ENCODE data around the gene CBX2. TPM values are rescaled to one million over a fixed set of nuclear protein-coding genes. Genes with fewer than 3 reads are reported as not detected.

CBX2 gene
- polyA plus RNA-seq, 2 of the 4 experiments (the other 2 are of a cell fraction): 7.4 to 16.4 TPM

DNA sequence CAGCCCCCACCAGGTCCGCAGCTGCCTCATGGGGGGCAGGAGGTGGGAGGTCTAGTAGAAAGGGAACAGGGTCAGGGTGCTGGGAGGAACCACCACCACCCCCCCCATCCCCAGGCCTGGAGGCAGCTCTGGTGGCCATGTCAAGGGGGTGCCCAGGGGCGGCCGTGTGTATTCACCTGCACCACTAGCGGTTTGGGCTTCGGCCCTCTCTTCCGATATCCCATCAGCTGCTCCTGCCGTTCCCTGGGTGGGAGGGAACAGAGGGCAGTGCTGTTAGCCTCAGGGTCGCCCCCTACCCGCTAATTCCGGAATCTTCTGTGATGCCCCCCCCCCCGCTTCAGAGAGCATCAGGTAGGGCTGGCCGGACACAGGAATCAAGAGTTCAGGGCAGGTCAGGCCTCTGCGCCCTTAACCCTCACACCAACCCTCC is 57.5 kb downstream of the CBX2 start:
- Histone ChIP-seq H3K4me3 (no peak overlapping the region), H3K9me3 (no peaks in the 10 kb centered on the region), H3K27ac (peak overlapping the region in 1 of 2 experiments; percentile 95; a peak in 4 of 6 replicates), H3K4me1 (peaks cover 72% of the 10 kb centered on the region), H3K4me2 (peak overlapping the region; percentile 100; the same call in 2 of the 3 replicates)
- ChIA-PET CTCF (interaction anchor here (0.8 to 35.2 kb wide), 22 partner anchors 10 to 239 kb away, joined by 3 to 1281 read pairs (median 6); partner anchors contain the start of genes CBX2 and CBX8), POLR2A (interaction anchor here (0.6 to 3.4 kb wide), 5 partner anchors 24 to 90 kb away, joined by 4 to 60 read pairs (median 8); partner anchors contain the start of gene CBX8)
- TF ChIP-seq RNF2 (IDR thresholded peaks at IDR 0.05; ENCODE audit: borderline replicate concordance, low read depth) (no peak), SREBF2 (IDR thresholded peaks at IDR 0.05) (no peak), EP300 (IDR thresholded peaks at IDR 0.05) (no peak), HOXB5 (CRISPR knock-in tag; IDR thresholded peaks at IDR 0.05) (no peak), PHF8 (IDR thresholded peaks at IDR 0.05; ENCODE audit: borderline replicate concordance, low read depth) (no peak), ZC3H11A (IDR thresholded peaks at IDR 0.05) (no peak), CHD2 (IDR thresholded peaks at IDR 0.05; ENCODE audit: low read length, partially characterized antibody) (no peak), GATA3 (IDR thresholded peaks at IDR 0.05; ENCODE audit: borderline replicate concordance) (no peak), HOXA7 (CRISPR knock-in tag; IDR thresholded peaks at IDR 0.05) (no peak)
- TF ChIP-seq, protein P1, sequence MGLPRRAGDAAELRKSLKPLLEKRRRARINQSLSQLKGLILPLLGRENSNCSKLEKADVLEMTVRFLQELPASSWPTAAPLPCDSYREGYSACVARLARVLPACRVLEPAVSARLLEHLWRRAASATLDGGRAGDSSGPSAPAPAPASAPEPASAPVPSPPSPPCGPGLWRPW (IDR thresholded peaks at IDR 0.05): no peak
- TF ChIP-seq, protein P2, sequence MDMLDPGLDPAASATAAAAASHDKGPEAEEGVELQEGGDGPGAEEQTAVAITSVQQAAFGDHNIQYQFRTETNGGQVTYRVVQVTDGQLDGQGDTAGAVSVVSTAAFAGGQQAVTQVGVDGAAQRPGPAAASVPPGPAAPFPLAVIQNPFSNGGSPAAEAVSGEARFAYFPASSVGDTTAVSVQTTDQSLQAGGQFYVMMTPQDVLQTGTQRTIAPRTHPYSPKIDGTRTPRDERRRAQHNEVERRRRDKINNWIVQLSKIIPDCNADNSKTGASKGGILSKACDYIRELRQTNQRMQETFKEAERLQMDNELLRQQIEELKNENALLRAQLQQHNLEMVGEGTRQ (IDR thresholded peaks at IDR 0.05): no peak
- DNase-seq (ENCODE audit: low read depth in 1 of 2, low spot score in 1 of 2) (no peak), FAIRE-seq (no peak), ATAC-seq (no peak)
- WGBS (ENCODE audit: missing lambda C conversion rate): 81% methylated on average over 10 of the region's 13 CpGs

DNA sequence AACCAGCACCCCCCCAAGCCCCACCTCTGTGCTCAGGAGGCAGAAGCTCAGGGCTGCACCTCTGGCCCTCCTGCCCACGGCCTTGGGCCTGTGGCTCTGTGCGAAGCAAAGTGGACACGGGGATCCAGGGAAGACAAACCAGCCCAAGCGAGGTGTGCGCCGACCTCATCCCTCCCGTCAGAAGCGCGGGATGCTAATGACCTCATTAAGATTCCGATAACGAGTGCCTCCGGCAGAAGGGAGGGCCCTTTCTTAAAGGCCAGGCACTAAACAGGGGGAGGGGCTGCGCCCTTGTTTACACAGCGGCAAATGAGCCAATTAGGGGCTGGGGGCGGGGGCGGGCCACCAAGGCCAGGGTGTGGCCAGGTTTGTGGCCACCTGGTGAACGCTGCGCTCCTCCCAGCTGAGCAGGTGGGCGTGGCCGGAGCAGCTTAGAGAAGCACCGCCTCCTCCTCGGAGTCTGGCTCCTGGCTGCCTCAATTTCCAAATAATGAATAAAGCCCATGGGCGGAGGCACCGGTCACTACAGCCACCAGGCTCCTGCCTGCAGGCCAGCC is 58.1 kb downstream of the CBX2 start:
- no peak for TF ChIP-seq HDAC2 (IDR thresholded peaks at IDR 0.05)
- TF ChIP-seq, protein P2 (IDR thresholded peaks at IDR 0.05): no peak
- TF ChIP-seq HEYL (CRISPR knock-in tag; IDR thresholded peaks at IDR 0.05): no peak
- TF ChIP-seq, protein P3, sequence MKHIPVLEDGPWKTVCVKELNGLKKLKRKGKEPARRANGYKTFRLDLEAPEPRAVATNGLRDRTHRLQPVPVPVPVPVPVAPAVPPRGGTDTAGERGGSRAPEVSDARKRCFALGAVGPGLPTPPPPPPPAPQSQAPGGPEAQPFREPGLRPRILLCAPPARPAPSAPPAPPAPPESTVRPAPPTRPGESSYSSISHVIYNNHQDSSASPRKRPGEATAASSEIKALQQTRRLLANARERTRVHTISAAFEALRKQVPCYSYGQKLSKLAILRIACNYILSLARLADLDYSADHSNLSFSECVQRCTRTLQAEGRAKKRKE (CRISPR knock-in tag; IDR thresholded peaks at IDR 0.05; ENCODE audit: low read depth): no peak
- TF ChIP-seq ESRRA (IDR thresholded peaks at IDR 0.05; ENCODE audit: borderline replicate concordance, low read length): no peak
- TF ChIP-seq, protein P4, sequence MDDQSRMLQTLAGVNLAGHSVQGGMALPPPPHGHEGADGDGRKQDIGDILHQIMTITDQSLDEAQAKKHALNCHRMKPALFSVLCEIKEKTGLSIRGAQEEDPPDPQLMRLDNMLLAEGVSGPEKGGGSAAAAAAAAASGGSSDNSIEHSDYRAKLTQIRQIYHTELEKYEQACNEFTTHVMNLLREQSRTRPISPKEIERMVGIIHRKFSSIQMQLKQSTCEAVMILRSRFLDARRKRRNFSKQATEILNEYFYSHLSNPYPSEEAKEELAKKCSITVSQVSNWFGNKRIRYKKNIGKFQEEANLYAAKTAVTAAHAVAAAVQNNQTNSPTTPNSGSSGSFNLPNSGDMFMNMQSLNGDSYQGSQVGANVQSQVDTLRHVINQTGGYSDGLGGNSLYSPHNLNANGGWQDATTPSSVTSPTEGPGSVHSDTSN (IDR thresholded peaks at IDR 0.05): no peak
- TF ChIP-seq, protein P5, sequence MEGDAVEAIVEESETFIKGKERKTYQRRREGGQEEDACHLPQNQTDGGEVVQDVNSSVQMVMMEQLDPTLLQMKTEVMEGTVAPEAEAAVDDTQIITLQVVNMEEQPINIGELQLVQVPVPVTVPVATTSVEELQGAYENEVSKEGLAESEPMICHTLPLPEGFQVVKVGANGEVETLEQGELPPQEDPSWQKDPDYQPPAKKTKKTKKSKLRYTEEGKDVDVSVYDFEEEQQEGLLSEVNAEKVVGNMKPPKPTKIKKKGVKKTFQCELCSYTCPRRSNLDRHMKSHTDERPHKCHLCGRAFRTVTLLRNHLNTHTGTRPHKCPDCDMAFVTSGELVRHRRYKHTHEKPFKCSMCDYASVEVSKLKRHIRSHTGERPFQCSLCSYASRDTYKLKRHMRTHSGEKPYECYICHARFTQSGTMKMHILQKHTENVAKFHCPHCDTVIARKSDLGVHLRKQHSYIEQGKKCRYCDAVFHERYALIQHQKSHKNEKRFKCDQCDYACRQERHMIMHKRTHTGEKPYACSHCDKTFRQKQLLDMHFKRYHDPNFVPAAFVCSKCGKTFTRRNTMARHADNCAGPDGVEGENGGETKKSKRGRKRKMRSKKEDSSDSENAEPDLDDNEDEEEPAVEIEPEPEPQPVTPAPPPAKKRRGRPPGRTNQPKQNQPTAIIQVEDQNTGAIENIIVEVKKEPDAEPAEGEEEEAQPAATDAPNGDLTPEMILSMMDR (IDR thresholded peaks at IDR 0.05): no peak
- TF ChIP-seq MAFK (IDR thresholded peaks at IDR 0.05; ENCODE audit: partially characterized antibody): no peak
- no peak for TF ChIP-seq RCOR1 (IDR thresholded peaks at IDR 0.05; ENCODE audit: low read depth, low read length)
- no peak for TF ChIP-seq FOSB (CRISPR knock-in tag; IDR thresholded peaks at IDR 0.05)
- no peak for TF ChIP-seq PHF8 (IDR thresholded peaks at IDR 0.05; ENCODE audit: borderline replicate concordance, low read depth)
- TF ChIP-seq NPAS2 (CRISPR knock-in tag; IDR thresholded peaks at IDR 0.05; ENCODE audit: borderline replicate concordance): no peak
- FAIRE-seq: no peak

More for the DNA sequence above, 58.1 kb downstream of the CBX2 start:
- DNase-seq (ENCODE audit: low read depth in 1 of 2, low spot score in 1 of 2): peak in 1 of 2 experiments; percentile 55
- peak overlapping the region; percentile 82 for H3K4me3 ChIP-seq
- H3K4me2 ChIP-seq: peak overlapping the region; percentile 100
- ChIA-PET CTCF (interaction anchor here (0.5 to 35.2 kb wide), 28 partner anchors 9 to 818 kb away, joined by 3 to 1281 read pairs (median 5); partner anchors contain the start of genes CBX2 and CBX8), POLR2A (interaction anchor here (0.8 to 3.4 kb wide), 6 partner anchors 24 to 157 kb away, joined by 3 to 60 read pairs (median 10); partner anchors contain the start of gene CBX8)
- H3K27ac ChIP-seq: peak overlapping the region; percentile 95 to 98
- H3K9me3 ChIP-seq: no peaks in the 10 kb centered on the region
- H3K4me1 ChIP-seq: peaks cover 72% of the 10 kb centered on the region
- 85% methylated on average over 19 of the region's 24 CpGs for WGBS (ENCODE audit: missing lambda C conversion rate)
- no peak for ATAC-seq
